Activated CD8-positive, alpha-beta memory T cell treated with anti-CD3 and anti-CD28 coated beads for 36 hours (primary cell): ENCODE results near the gene USP11. TPM values are rescaled to one million over a fixed set of nuclear protein-coding genes. Genes with fewer than 3 reads are reported as not detected.

Experiments used
- CTCF ChIA-PET: fragments of 350-600 bp; sonication (Branson Sonifier 250); formaldehyde crosslinking; loops from one replicate; lab custom pipeline; 2021; ENCODE audit warnings: antibody characterized with exemption; lab: Charles Lee
- POLR2A ChIA-PET: fragments of 350-600 bp; sonication (Branson Sonifier 250); formaldehyde crosslinking; loops from one replicate; lab custom pipeline; 2021; ENCODE audit warnings: antibody characterized with exemption; lab: Charles Lee
- total RNA-seq, 2 experiments: library from RNA; stranded (reverse); gene quantifications; one replicate each; pipeline ENCODE4 v1.2.3, GENCODE V29; 2021

Gene USP11
- total RNA-seq, result 10 to 100 TPM; 40.7 to 45.0 TPM

DNA sequence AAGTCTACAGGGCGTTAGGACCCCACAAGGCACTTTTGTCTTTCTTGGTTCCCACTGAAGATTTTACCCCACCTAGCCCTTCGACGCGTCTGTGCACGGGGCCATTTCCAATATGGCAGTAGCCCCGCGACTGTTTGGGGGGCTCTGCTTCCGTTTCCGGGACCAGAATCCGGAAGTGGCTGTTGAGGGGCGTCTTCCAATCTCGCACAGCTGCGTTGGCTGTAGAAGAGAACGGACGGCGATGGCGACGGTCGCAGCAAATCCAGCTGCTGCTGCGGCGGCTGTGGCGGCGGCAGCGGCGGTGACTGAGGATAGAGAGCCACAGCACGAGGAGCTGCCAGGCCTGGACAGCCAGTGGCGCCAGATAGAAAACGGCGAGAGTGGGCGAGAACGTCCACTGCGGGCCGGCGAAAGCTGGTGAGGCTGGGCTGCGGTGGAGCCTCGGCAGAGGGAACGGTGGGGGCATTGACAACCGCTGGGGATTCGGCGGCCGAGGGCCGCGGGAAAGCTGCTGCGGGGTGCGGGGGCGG, at the start of gene USP11:
Gene USP11 (plus strand): TSS at position 207 of the 530 bp plus-strand sequence. CDS start 35 bp downstream, at position 242.
- POLR2A ChIA-PET, result interaction anchor here (0.7 to 1.6 kb wide), 4 partner anchors 8 to 42 kb away, joined by 3 to 13 read pairs (median 4); partner anchors contain the start of gene CDK16
- CTCF ChIA-PET, result interaction anchor here (1.0 kb wide), 1 partner anchor 152 kb away, joined by 3 read pairs; no protein-coding TSS in a partner anchor

DNA sequence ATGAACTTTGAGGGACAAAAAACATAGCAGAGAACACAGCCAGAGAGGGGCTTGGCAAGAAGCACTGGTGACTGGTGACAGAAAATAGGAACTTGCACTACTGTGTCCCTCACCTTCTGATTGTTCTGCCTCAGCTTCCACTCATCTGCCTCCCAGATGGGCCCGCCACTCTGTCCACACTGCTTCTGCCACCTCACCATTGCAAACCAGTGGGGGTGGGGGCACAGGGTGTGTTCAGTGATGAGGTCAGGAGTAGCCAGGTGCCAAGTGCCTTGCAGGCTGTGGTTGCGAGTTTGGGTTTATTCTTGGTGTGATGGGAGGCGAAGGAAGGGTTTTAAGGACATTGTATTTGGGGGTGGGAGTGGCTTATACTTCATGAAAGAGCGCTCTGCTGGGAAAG, 48.3 kb upstream of the USP11 start:
- ChIA-PET POLR2A (no interaction called here), CTCF (no interaction called here)

DNA sequence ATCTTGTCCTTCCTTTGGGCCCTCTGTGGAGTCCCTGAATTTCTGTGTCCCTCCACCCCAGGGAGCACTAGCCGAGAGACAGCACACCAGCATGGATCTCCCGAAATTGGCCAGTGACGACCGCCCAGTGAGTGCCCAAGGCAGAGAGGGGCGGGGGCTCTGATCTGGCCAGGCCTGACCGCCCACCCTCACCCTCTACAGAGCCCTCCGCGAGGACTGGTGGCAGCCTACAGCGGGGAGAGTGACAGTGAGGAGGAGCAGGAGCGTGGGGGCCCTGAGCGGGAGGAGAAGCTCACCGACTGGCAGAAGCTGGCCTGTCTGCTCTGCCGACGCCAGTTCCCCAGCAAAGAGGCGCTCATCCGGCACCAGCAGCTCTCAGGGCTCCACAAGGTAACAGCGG, 47.6 kb upstream of the USP11 start:
- ChIA-PET CTCF (no interaction called here), POLR2A (interaction anchor here (0.5 kb wide), 1 partner anchor 27 kb away, joined by 6 read pairs; no protein-coding TSS in a partner anchor)

DNA sequence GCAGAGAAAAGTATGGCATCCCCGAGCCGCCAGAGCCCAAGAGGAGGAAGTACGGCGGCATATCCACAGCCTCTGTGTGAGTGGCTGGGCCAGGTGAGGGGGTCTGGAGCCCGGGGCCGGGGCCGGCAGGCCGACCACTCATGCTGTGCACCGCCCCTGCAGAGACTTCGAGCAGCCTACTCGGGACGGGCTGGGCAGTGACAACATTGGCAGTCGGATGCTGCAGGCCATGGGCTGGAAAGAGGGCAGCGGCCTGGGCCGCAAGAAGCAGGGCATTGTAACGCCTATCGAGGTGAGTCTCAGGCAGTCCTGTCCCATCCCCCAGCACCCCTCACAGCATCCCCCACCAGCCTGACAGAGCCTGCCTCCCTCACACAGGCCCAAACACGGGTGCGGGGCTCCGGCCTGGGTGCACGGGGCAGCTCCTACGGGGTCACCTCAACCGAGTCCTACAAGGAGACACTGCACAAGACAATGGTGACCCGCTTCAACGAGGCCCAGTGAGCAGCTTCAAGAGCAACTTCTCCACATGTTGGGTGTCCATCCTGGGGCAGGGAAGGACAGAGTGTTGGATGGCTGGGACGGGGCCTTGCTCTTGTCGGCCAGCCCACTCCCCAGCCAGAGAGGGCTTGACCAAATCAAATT, 46.6 kb upstream of the USP11 start:
- ChIA-PET POLR2A (interaction anchor here (0.5 kb wide), 1 partner anchor 28 kb away, joined by 6 read pairs; no protein-coding TSS in a partner anchor), CTCF (no interaction called here)

DNA sequence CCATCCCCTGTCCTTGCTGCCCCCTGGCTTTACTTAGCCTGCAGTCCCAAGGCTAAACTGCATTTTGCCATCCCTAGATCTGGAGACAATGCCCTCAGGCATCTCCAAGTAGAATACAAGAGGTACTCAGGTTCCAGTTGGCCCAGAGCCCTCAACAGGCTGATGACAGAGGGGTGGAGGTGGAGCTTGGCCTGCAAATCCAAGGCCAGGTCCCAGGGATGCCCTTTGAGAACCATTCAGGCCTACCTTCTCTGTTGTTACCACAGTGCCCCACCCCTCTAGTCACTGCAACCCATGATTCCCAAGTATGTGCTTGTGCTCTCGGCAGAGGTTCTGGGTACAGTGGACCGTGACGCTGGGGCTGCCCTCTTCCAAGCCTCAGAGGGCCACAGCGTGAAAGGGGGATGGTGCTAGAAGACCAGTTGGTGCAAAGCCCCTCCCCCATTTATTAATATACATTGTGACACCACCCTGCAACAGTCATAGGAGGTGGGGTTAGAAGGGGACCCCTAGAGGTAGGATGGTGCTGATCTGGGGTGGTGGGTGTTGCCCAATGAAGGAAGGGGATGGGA, 45.6 kb upstream of the USP11 start:
- ChIA-PET POLR2A (no interaction called here), CTCF (no interaction called here)

DNA sequence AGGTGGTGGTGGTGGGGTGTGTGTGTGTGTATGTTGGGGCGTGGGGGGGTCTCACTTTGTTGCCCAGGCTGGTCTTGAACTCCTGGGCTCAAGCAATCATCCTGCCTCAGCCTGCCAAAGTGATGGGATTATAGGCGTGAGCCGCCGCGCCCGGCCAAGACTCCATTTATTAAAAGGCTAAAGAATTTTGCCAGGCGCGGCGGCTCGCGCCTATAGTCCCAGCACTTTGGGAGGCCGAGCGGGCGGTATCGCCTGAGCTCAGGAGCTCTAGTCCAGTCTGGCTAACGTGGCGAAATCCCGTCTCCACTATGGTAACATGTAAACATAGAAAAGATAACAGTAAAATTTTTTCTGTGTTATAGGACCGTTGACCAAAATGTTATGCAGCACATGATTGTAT, 42.9 kb upstream of the USP11 start:
- ChIA-PET CTCF (interaction anchor here (1.4 kb wide), 1 partner anchor 45 kb away, joined by 5 read pairs; the partner anchor contains the start of genes NDUFB11 and RBM10), POLR2A (interaction anchor here (0.6 to 1.6 kb wide), 4 partner anchors 28 to 458 kb away, joined by 4 to 8 read pairs (median 4); partner anchors contain the start of genes NDUFB11 and RBM10)

DNA sequence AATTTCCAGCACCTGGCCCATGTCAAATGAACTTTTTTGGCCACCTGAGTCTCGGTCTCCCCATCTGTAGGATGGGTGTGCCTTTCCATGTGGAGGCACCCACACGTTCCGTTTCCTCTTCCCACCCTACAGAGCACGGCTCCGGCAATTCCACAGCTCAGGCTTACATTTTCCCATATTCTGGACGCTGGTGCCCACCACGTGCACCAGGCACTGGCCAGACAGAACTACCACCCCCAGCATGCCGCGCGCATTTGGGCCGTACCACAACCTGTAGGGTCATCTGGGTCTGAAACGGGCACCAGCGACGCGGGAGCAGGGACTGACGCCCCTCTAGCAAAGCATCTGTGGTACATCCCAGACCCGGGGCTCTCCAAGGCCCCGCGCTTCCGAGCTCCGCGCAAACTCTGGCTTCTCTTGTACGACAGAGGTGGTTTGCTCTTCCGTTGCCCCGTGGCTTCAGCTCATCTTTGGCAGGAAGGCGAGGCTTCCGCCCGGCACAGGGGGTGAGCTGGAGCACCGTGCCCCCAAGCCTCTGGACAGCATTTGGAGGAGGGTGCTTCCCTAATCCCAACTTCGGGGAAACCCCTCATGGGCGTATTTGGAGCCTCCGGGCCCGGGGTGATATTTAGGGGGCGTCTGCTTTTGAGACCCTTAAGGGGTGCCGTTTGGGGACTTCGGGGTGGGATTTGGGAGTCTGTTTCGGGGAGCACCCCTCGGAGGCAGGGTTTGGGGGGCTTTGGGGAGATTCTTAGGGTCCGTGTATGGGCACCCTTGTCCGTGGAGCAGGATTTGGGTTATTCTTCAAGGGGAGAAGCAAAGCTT, 42.2 kb upstream of the USP11 start:
- CTCF ChIA-PET, result interaction anchor here (1.3 to 1.4 kb wide), 2 partner anchors 27 to 46 kb away, joined by 4 to 5 read pairs; partner anchors contain the start of genes NDUFB11 and RBM10
- POLR2A ChIA-PET, result interaction anchor here (0.5 to 1.6 kb wide), 7 partner anchors 27 to 457 kb away, joined by 3 to 8 read pairs (median 4); partner anchors contain the start of genes NDUFB11, RBM10 and USP11

DNA sequence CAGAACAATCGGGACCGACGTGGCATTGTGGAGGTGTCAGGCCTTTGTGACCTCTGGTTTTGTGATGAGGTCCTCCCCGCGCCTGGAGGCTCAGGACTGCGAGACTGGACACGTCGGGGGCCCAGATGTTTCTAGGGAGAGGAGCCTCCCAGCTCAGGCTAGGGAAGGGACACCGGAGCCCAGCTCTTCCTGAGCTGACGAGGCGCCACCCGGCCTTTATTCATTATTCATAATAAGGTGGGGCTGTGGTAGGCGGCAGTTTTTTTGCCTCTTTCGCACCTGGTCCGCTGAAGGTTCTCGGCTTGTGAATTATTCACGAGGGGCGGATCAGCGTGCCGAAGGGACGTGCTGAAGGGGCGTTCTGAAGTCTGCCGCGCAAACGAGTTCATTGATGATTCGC, 41.5 kb upstream of the USP11 start:
- ChIA-PET POLR2A (interaction anchor here (0.6 to 1.6 kb wide), 4 partner anchors 26 to 61 kb away, joined by 3 to 8 read pairs (median 5); partner anchors contain the start of genes NDUFB11, RBM10 and USP11), CTCF (interaction anchor here (1.3 kb wide), 1 partner anchor 26 kb away, joined by 4 read pairs; no protein-coding TSS in a partner anchor)

DNA sequence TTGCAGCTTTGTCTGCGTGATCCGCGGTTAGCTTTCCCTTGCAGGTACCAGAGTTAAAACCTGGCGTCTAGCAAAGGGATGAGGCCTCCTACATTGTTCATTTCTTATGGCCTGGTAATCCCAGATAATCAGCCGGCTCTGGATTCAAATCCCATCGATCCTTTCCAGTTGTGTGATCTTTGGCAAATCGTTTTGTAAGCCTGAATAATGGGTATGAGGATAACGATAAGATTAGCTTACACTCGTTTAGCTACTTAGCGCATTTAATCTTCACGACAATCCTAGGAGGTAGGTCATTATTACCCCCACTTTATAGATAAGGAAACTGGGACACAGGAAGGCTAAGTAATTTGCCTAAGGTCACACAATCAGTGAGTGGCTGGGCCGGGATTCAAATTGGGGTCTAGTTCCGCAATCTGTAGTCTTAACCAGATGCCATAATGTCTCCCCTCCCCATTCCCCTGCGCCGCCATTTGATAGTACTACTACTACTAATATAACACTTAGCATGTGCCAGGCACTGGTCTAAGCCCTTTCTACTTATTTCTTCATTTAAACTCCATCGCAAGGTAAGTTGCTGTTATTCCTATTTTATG, 40.9 kb upstream of the USP11 start:
- POLR2A ChIA-PET, result interaction anchor here (1.6 kb wide), 1 partner anchor 41 kb away, joined by 3 read pairs; the partner anchor contains the start of gene USP11

DNA sequence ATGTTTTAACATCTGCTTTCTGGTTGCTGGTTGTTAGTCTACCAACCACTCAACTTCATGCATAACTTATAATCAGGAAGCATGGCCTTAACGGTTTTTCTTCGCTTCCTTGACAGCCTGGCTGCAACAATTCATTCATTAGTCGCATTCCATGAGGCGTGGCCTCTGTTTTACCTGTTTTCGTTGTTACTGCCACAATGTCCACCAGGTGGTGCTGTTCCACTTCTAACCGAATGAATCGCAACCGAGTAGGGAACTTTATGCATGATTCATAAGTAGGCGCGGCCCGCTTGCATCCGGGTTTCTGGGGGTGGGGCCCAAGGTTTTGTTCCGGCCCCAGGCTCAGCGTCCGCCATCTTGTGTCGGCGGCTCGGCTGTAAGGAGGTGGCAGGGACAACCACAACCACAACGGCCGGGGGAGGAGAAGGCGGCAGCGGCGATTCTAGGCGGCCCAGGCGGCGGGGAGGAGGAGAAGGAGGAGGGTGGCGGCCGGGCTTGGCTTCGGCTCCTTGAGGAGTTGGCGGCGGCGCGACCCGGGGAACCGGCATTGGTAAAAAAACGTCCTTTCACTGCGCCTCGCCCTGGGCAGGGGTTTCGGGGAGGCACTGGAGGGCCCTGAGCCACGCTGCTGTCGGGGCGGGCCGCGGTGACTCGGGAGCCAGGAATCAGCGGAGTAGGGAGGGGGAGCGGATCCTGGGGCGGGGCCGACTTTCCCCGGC, 39.2 kb upstream of the USP11 start, which contains the start of gene UBA1:
Gene UBA1 (plus strand): TSS at position 355 of the 719 bp plus-strand sequence. CDS start 4,974 bp downstream, outside the sequence.
- ChIA-PET POLR2A (no interaction called here), CTCF (interaction anchor here (1.5 kb wide), 1 partner anchor 191 kb away, joined by 3 read pairs; no protein-coding TSS in a partner anchor)

More for the DNA sequence above, 40.9 kb upstream of the USP11 start:
- CTCF ChIA-PET, result interaction anchor here (1.3 to 1.5 kb wide), 2 partner anchors 26 to 193 kb away, joined by 3 to 4 read pairs; no protein-coding TSS in a partner anchor

DNA sequence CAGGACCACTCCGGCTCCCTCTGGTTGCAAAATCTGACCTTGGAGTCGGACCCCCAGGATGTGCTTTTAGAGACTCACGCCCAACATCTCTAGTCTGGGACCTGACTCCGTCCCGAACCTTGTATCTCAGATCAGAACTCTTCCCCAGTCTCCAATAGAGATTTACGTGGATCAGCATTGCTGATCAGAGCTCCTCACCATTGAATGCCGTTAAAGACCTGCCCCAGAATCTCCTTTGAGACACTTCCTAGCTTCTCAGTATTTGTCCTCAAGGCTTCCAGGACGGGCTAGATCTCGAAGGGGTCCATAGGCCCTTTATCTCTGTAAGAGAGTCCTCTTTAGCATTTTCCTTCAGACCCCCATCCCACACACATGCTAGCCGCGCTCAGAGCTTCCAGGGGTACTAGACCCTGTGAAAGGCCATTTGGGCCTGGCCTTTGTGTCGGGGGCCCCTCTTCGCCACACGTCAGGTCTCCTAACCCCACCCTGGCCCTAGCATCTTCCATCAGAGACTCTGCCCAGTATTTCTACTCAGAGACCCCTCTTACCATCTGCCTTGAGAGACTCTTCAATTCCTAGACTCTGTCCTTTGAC, 38.5 kb upstream of the USP11 start:
- ChIA-PET POLR2A (no interaction called here), CTCF (interaction anchor here (0.7 kb wide), 1 partner anchor 49 kb away, joined by 3 read pairs; the partner anchor contains the start of genes NDUFB11 and RBM10)

DNA sequence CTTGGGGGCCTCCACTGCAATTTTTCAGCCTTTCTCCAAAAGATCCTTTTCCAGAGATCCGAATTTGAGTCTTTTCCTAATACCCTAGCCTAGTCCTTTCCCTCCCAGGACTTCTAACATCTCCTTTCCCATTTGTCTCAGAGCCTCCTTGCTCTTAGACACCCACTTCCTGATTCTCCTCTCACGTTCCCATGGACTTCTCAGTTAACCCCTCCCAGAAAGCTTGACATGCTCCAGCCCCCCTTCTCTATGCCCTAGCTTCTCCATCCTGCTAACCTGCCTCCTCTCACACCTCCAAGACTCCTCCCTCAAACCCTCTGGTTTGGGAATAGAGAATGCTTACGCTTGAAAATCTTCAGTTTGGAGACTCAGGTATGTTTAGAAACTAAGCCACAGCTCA, 36.7 kb upstream of the USP11 start:
- POLR2A ChIA-PET, result no interaction called here
- CTCF ChIA-PET, result no interaction called here

DNA sequence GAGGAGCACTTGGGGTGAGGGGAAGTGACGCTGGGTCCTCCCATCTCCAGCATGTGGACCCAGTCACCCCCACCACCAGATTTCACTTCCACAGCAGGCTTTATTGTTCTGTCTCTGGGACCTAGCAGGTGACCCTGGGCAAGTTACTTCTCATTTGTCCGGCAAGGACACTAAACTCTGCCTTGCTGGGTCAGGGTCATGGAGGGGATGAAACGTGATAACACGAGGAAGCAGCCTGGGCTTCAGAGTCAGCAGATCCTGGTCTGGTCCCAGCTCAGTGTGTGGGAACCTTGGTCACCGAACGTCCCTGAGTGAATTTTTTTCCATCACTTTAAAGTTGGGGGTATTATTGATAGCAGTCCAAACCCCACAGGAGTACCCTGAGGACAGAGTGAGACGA, 35.3 kb upstream of the USP11 start:
- ChIA-PET CTCF (interaction anchor here (0.6 kb wide), 1 partner anchor 54 kb away, joined by 3 read pairs; no protein-coding TSS in a partner anchor), POLR2A (no interaction called here)

DNA sequence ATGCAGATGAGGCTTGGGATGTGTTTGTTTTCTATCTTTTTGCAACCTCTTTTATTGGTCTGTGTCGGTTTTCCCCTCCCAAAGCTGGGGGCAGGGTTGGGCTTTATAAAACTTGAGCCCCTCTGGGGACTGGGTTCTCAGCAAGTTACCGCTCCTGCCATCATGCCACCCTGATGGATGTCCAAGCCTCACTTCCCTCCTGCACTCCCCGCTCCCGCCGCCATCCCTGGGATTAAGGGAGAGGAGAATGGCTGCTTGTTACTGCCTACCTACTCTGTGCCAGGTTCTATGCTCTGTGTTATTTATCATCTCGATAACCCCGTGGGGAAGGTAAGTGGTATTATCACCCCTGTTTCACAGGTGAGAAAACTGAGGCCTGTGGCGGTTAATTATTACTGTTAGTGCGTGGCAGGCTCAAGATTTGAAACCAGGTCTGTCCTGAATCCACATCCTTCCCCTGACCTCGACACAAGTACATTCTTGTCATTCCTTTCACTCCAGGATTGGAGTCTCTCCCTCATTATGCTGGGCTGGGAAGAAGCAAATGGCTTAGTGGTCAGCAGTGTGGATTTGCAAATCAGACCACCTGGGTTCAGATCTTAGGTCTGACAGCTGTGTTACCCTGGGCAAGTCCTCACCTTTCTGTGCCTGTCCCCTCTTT, 34.7 kb upstream of the USP11 start:
- POLR2A ChIA-PET, result no interaction called here
- CTCF ChIA-PET, result no interaction called here

DNA sequence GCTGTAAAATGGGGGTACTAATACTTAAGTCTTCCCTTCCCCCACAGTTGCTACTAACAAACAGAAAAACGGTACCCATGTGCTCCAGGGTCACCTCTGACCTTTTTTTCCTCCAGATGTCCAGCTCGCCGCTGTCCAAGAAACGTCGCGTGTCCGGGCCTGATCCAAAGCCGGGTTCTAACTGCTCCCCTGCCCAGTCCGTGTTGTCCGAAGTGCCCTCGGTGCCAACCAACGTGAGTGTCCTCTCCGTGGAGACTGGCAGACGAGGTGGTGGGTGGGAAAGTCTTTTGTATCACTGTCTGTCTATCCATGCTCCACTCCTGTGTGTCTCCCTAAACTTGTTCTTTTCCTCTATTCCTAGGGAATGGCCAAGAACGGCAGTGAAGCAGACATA, 34.1 kb upstream of the USP11 start:
- ChIA-PET CTCF (no interaction called here), POLR2A (no interaction called here)

DNA sequence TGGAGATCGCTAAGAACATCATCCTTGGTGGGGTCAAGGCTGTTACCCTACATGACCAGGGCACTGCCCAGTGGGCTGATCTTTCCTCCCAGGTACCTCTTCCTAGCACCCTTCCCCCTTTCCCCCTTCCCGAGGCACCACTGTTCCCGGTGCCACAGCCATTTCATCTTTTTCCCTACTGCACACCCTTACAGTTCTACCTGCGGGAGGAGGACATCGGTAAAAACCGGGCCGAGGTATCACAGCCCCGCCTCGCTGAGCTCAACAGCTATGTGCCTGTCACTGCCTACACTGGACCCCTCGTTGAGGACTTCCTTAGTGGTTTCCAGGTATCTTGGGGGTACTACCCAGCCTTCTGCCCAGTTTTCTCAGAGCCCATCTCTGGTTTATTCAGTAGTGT, 33.5 kb upstream of the USP11 start:
- ChIA-PET POLR2A (no interaction called here), CTCF (no interaction called here)
